ENCODE data around the gene GARIN5B. TPM values are rescaled to one million over a fixed set of nuclear protein-coding genes. Genes with fewer than 3 reads are reported as not detected.

The GARIN5B gene
- total RNA-seq, 1 donor from 2014 or later = not detected

GRCh38 chr19:55345818-55346724, 17.0 kb downstream of the GARIN5B start:
- peaks cover 7% of the 10 kb centered on the region for H3K4me1 ChIP-seq
- no peaks in the 10 kb centered on the region for H3K9me3 ChIP-seq
- peaks cover 29% of the 10 kb centered on the region for H3K36me3 ChIP-seq
- H3K27ac ChIP-seq = no peak overlapping the region
- intact Hi-C loops (cut with DNase I) = no loop called here
- ATAC-seq = no peak
- DNase-seq = peak; percentile 48
- peaks cover 10% of the 10 kb centered on the region for H3K27me3 ChIP-seq (ENCODE audit: low read depth)
- no peak overlapping the region for H3K4me3 ChIP-seq
- no peak for TF ChIP-seq CTCF (IDR thresholded peaks at IDR 0.05)

GRCh38 chr19:55345101-55345817, 17.8 kb downstream of the GARIN5B start:
- no peak overlapping the region for H3K4me3 ChIP-seq
- no peak overlapping the region for H3K27ac ChIP-seq
- no peaks in the 10 kb centered on the region for H3K9me3 ChIP-seq
- H3K4me1 ChIP-seq = peaks cover 15% of the 10 kb centered on the region
- DNase-seq (no peak), ATAC-seq (no peak)
- no peak for TF ChIP-seq CTCF (IDR thresholded peaks at IDR 0.05)
- peaks cover 2% of the 10 kb centered on the region for H3K27me3 ChIP-seq (ENCODE audit: low read depth)
- intact Hi-C loops (cut with DNase I) = no loop called here
- peaks cover 29% of the 10 kb centered on the region for H3K36me3 ChIP-seq

- H3K4me3 ChIP-seq = no peak overlapping the region
- intact Hi-C loops (cut with DNase I) = no loop called here
- peaks cover 15% of the 10 kb centered on the region for H3K4me1 ChIP-seq
- DNase-seq (no peak), ATAC-seq (no peak)
- TF ChIP-seq CTCF (IDR thresholded peaks at IDR 0.05) = no peak
- no peaks in the 10 kb centered on the region for H3K27me3 ChIP-seq (ENCODE audit: low read depth)
- no peak overlapping the region for H3K27ac ChIP-seq
- H3K36me3 ChIP-seq = peaks cover 29% of the 10 kb centered on the region
- no peaks in the 10 kb centered on the region for H3K9me3 ChIP-seq
Observed at GRCh38 chr19:55344444-55344843, 18.6 kb downstream of the GARIN5B start.

- Histone ChIP-seq H3K36me3 (peaks cover 25% of the 10 kb centered on the region), H3K4me1 (peaks cover 15% of the 10 kb centered on the region), H3K9me3 (no peaks in the 10 kb centered on the region), H3K27ac (no peak overlapping the region), H3K4me3 (peak overlapping the region; percentile 64), H3K27me3 (ENCODE audit: low read depth) (no peaks in the 10 kb centered on the region)
- ATAC-seq (no peak), DNase-seq (no peak)
- intact Hi-C loops (cut with DNase I) = no loop called here
- TF ChIP-seq CTCF (IDR thresholded peaks at IDR 0.05) = no peak
Observed at GRCh38 chr19:55341595-55342531, 21.2 kb downstream of the GARIN5B start.

- no peak for TF ChIP-seq CTCF (IDR thresholded peaks at IDR 0.05)
- H3K4me1 ChIP-seq = peaks cover 15% of the 10 kb centered on the region
- ATAC-seq (peak; percentile 10 to 15), DNase-seq (peak; percentile 88)
- intact Hi-C loops (cut with DNase I) = no loop called here
- H3K4me3 ChIP-seq = peak overlapping the region; percentile 64
- H3K27me3 ChIP-seq (ENCODE audit: low read depth) = no peaks in the 10 kb centered on the region
- H3K9me3 ChIP-seq = no peaks in the 10 kb centered on the region
- H3K36me3 ChIP-seq = peaks cover 18% of the 10 kb centered on the region
- H3K27ac ChIP-seq = no peak overlapping the region
Observed at GRCh38 chr19:55341171-55341588, 21.9 kb downstream of the GARIN5B start.

Measured in lower lobe of right lung (tissue), 2 donors.